Inferior parietal cortex (tissue), 1 donor: ENCODE results near the gene TMEM61.
A peak's percentile ranks its signal among the peaks of the same experiment; 100 is the strongest.

Experiments used
- DNase-seq: peaks from one replicate; pipeline ENCODE4 v3.0.0-alpha.2; 2016; ENCODE audit errors: extremely low spot score

The TMEM61 gene

GRCh38 chr1:54985556-54985955 is 5.1 kb downstream of the TMEM61 start:
- no peak for DNase-seq

- DNase-seq = no peak
Measured at GRCh38 chr1:54986025-54986424, 5.6 kb downstream of the TMEM61 start.

- DNase-seq = no peak
Measured at GRCh38 chr1:54986533-54986932, 6.1 kb downstream of the TMEM61 start.

- DNase-seq = no peak
Measured at GRCh38 chr1:54987427-54987826, 7.0 kb downstream of the TMEM61 start.

GRCh38 chr1:54987919-54988705 is 7.7 kb downstream of the TMEM61 start:
- DNase-seq = no peak

- DNase-seq = no peak
Measured at GRCh38 chr1:54988975-54989374, 8.5 kb downstream of the TMEM61 start.

- DNase-seq = no peak
Measured at GRCh38 chr1:54989473-54989872, 9.0 kb downstream of the TMEM61 start.

GRCh38 chr1:54989968-54990810 is 9.8 kb downstream of the TMEM61 start:
- DNase-seq = no peak

- no peak for DNase-seq
Measured at GRCh38 chr1:54990916-54991315, 10.5 kb downstream of the TMEM61 start.

- no peak for DNase-seq
Measured at GRCh38 chr1:54991939-54992338, 11.5 kb downstream of the TMEM61 start.

GRCh38 chr1:54993140-54993539 is 12.7 kb downstream of the TMEM61 start:
- DNase-seq = no peak

GRCh38 chr1:54994355-54994990 is 14.0 kb downstream of the TMEM61 start:
- no peak for DNase-seq

GRCh38 chr1:54995013-54995760 is 14.8 kb downstream of the TMEM61 start:
- DNase-seq = no peak

GRCh38 chr1:54995835-54996234 is 15.4 kb downstream of the TMEM61 start:
- DNase-seq = no peak

GRCh38 chr1:54996359-54996868 is 16.0 kb downstream of the TMEM61 start:
- peak; percentile 77 for DNase-seq

- DNase-seq = no peak
Measured at GRCh38 chr1:54996869-54997710, 16.7 kb downstream of the TMEM61 start.

- no peak for DNase-seq
Measured at GRCh38 chr1:54997711-54997986, 17.2 kb downstream of the TMEM61 start.

- no peak for DNase-seq
Measured at GRCh38 chr1:54998100-54998499, 17.7 kb downstream of the TMEM61 start.

- DNase-seq = no peak
Measured at GRCh38 chr1:54998677-54999076, 18.2 kb downstream of the TMEM61 start, which contains the start of gene BSND. Gene BSND, plus strand, starts transcription at chr1:54998933. Its CDS starts 254 bp downstream, at chr1:54999187.
